Activated naive CD8-positive, alpha-beta T cell treated with anti-CD3 and anti-CD28 coated beads, Interleukin-2, amount 10 ng/mL, durations not matched to agents 7 days and 5 days (primary cell): ENCODE results near the gene RPS6KA2. TPM values are rescaled to one million over a fixed set of nuclear protein-coding genes. Genes with fewer than 3 reads are reported as not detected.
"Not testable (repeated sequence)": the region's sequence is repeated elsewhere in the genome, so short reads cannot be mapped to it uniquely, and the experiment has no call there.

Source experiments
- ATAC-seq: fragments of 150-1000 bp; cut with Tn5 transposase; one replicate; pipeline ENCODE4 v1.10.0; 2021; ENCODE audit warnings: low read depth, moderate library complexity
- POLR2A ChIA-PET: fragments of 350-600 bp; sonication (Branson Sonifier 250); formaldehyde crosslinking; loops from one replicate; lab custom pipeline; 2021; ENCODE audit warnings: antibody characterized with exemption; lab: Charles Lee
- DNase-seq: peaks from one replicate; pipeline ENCODE4 v3.0.0; 2021
- H3K27ac Mint-ChIP-seq: one replicate; pipeline ENCODE4 v1.8.0; 2022; ENCODE audit warnings: mild to moderate bottlenecking, mixed read lengths
- H3K27me3 Mint-ChIP-seq: one replicate; pipeline ENCODE4 v1.8.0; 2022; ENCODE audit warnings: mild to moderate bottlenecking, moderate library complexity, mixed read lengths
- H3K36me3 Mint-ChIP-seq: one replicate; pipeline ENCODE4 v1.8.0; 2021; ENCODE audit warnings: mild to moderate bottlenecking, mixed read lengths
- H3K4me1 Mint-ChIP-seq: one replicate; pipeline ENCODE4 v1.8.0; 2021; ENCODE audit warnings: mixed read lengths
- H3K4me3 Mint-ChIP-seq: one replicate; pipeline ENCODE4 v1.8.0; 2022; ENCODE audit warnings: mild to moderate bottlenecking, moderate library complexity, mixed read lengths
- H3K9me3 Mint-ChIP-seq: one replicate; pipeline ENCODE4 v1.8.0; 2021; ENCODE audit warnings: mixed read lengths
- microRNA-seq: library from miRNA; unstranded; fragments of <30 nt; microRNA quantifications from one replicate; pipeline ENCODE4 v1.2.0, GENCODE V29; 2022
- total RNA-seq, 2 experiments: library from RNA; stranded (reverse); gene quantifications; one replicate each; pipeline ENCODE4 v1.2.3, GENCODE V29; 2021

RPS6KA2 gene
- total RNA-seq, 2 experiments from 2014 or later = 3.8 to 5.7 TPM

GRCh38 chr6:166366921-166367320 is 260.1 kb downstream of the RPS6KA2 start:
- no peaks in the 10 kb centered on the region for H3K9me3 Mint-ChIP-seq
- ATAC-seq (no peak), DNase-seq (no peak)
- POLR2A ChIA-PET = no interaction called here
- peaks cover 2% of the 10 kb centered on the region for H3K36me3 Mint-ChIP-seq
- no peak overlapping the region for H3K4me3 Mint-ChIP-seq
- no peak overlapping the region for H3K27ac Mint-ChIP-seq
- H3K4me1 Mint-ChIP-seq = no peaks in the 10 kb centered on the region
- H3K27me3 Mint-ChIP-seq = no peaks in the 10 kb centered on the region

- Mint-ChIP-seq H3K4me3 (no peak overlapping the region), H3K36me3 (peaks cover 4% of the 10 kb centered on the region), H3K27me3 (peaks cover 1% of the 10 kb centered on the region), H3K9me3 (no peaks in the 10 kb centered on the region), H3K27ac (no peak overlapping the region), H3K4me1 (no peaks in the 10 kb centered on the region)
- POLR2A ChIA-PET = no interaction called here
- ATAC-seq = no peak
- DNase-seq = no peak
These were observed 261.2 kb downstream of the RPS6KA2 start for GRCh38 chr6:166365806-166366205.

- H3K27me3 Mint-ChIP-seq = peaks cover 3% of the 10 kb centered on the region
- H3K36me3 Mint-ChIP-seq = peaks cover 4% of the 10 kb centered on the region
- H3K4me3 Mint-ChIP-seq = no peak overlapping the region
- no peak for ATAC-seq
- no peak overlapping the region for H3K27ac Mint-ChIP-seq
- no peaks in the 10 kb centered on the region for H3K4me1 Mint-ChIP-seq
- no peaks in the 10 kb centered on the region for H3K9me3 Mint-ChIP-seq
- no peak for DNase-seq
- POLR2A ChIA-PET = no interaction called here
These were observed 261.8 kb downstream of the RPS6KA2 start for GRCh38 chr6:166365221-166365620.

- H3K27me3 Mint-ChIP-seq = peaks cover 11% of the 10 kb centered on the region
- no peak overlapping the region for H3K27ac Mint-ChIP-seq
- ATAC-seq (no peak), DNase-seq (no peak)
- peaks cover 4% of the 10 kb centered on the region for H3K36me3 Mint-ChIP-seq
- no peaks in the 10 kb centered on the region for H3K9me3 Mint-ChIP-seq
- H3K4me3 Mint-ChIP-seq = no peak overlapping the region
- H3K4me1 Mint-ChIP-seq = no peaks in the 10 kb centered on the region
- POLR2A ChIA-PET = no interaction called here
These were observed 262.6 kb downstream of the RPS6KA2 start for GRCh38 chr6:166364456-166364855.

- H3K4me3 Mint-ChIP-seq, ATAC-seq, POLR2A ChIA-PET, H3K36me3 Mint-ChIP-seq, H3K27ac Mint-ChIP-seq, H3K9me3 Mint-ChIP-seq, DNase-seq, H3K4me1 Mint-ChIP-seq: not testable (repeated sequence)
- peaks cover 26% of the 10 kb centered on the region for H3K27me3 Mint-ChIP-seq
These were observed 264.6 kb downstream of the RPS6KA2 start for GRCh38 chr6:166362427-166362826.

- no peak for DNase-seq
- Mint-ChIP-seq H3K4me1 (no peaks in the 10 kb centered on the region), H3K4me3 (no peak overlapping the region), H3K9me3 (peaks cover 9% of the 10 kb centered on the region), H3K36me3 (peaks cover 2% of the 10 kb centered on the region), H3K27ac (no peak overlapping the region), H3K27me3 (peaks cover 35% of the 10 kb centered on the region)
- no peak for ATAC-seq
- POLR2A ChIA-PET = no interaction called here
These were observed 266.0 kb downstream of the RPS6KA2 start for GRCh38 chr6:166361077-166361429.

- no peak overlapping the region for H3K4me3 Mint-ChIP-seq
- H3K27me3 Mint-ChIP-seq = peaks cover 36% of the 10 kb centered on the region
- no peaks in the 10 kb centered on the region for H3K4me1 Mint-ChIP-seq
- no peak overlapping the region for H3K27ac Mint-ChIP-seq
- POLR2A ChIA-PET = no interaction called here
- no peak for DNase-seq
- ATAC-seq = no peak
- peaks cover 9% of the 10 kb centered on the region for H3K9me3 Mint-ChIP-seq
- H3K36me3 Mint-ChIP-seq = peaks cover 2% of the 10 kb centered on the region
These were observed 266.6 kb downstream of the RPS6KA2 start for GRCh38 chr6:166360243-166361076.

Small RNAs within 50 kb of the gene (microRNA-seq; reads per million reads assigned to microRNA genes)
- not detected for gene MIR1913

Other genes with a start within 250 kb of the RPS6KA2 start
- 10 to 100 TPM; 28.7 to 29.6 TPM for gene MPC1, start 244.3 kb downstream of the RPS6KA2 start, total RNA-seq
- gene RAMACL, start 40.6 kb downstream of the RPS6KA2 start, total RNA-seq = under 1 TPM; 0.44 to 0.48 TPM